ENCODE measurements around the gene DDO.

DNA sequence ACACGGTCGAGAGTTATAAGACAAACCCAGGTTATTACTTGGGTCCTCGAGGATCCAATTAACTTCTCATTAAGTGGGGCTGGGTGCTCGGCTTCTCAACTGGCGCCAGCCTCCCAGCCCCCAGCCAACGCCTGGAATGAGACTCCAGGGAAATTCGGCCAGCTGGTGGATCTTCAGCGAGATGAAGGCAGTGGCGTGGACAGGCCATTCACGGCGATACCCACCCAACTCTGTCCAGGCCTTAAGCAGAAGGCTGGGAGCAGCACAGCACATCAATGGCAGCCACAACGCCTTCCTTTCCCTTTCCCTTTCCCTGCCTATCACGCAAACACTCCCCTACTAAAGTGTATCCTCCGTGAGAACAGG lies 58.1 kb downstream of the DDO start:
- TF ChIP-seq POLR2A (IDR thresholded peaks at IDR 0.05; ENCODE audit: low read depth, low read length) = no peak
- TF ChIP-seq MXI1 (IDR thresholded peaks at IDR 0.05; ENCODE audit: borderline replicate concordance, low read depth, low read length) = no peak
- TF ChIP-seq CTCF (conservative IDR thresholded peaks at IDR 0.05; ENCODE audit: low read depth, low read length) = no peak
- no peak for TF ChIP-seq CEBPB (IDR thresholded peaks at IDR 0.05; ENCODE audit: low read depth, low read length)
- TF ChIP-seq CHD1 (IDR thresholded peaks at IDR 0.05; ENCODE audit: low read depth, low read length) = no peak
- TF ChIP-seq, protein P1, sequence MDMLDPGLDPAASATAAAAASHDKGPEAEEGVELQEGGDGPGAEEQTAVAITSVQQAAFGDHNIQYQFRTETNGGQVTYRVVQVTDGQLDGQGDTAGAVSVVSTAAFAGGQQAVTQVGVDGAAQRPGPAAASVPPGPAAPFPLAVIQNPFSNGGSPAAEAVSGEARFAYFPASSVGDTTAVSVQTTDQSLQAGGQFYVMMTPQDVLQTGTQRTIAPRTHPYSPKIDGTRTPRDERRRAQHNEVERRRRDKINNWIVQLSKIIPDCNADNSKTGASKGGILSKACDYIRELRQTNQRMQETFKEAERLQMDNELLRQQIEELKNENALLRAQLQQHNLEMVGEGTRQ (IDR thresholded peaks at IDR 0.05; ENCODE audit: low read depth, low read length) = no peak
- no peak for TF ChIP-seq RFX5 (IDR thresholded peaks at IDR 0.05; ENCODE audit: low read depth, low read length)
- no peak for TF ChIP-seq RAD21 (IDR thresholded peaks at IDR 0.05; ENCODE audit: low read length)
- TF ChIP-seq NFE2L2 (IDR thresholded peaks at IDR 0.05; ENCODE audit: low read depth, low read length) = no peak
- no peak for TF ChIP-seq SMC3 (IDR thresholded peaks at IDR 0.05; ENCODE audit: low read depth, low read length)
- no peak for TF ChIP-seq MAZ (IDR thresholded peaks at IDR 0.05; ENCODE audit: borderline replicate concordance, low read depth, low read length)
